NCI-H146 treated with DMSO at 0.1 percent for 48 hours (cell line): ENCODE results near the gene HEATR5A.
"Not testable (repeated sequence)": the region's sequence is repeated elsewhere in the genome, so short reads cannot be mapped to it uniquely, and the experiment has no call there.

ENCODE experiments used
- DNase-seq: peaks from one replicate; lab custom pipeline; 2025; ENCODE audit not compliant: unreplicated experiment; lab: John Stamatoyannopoulos, UW

Gene HEATR5A

DNA sequence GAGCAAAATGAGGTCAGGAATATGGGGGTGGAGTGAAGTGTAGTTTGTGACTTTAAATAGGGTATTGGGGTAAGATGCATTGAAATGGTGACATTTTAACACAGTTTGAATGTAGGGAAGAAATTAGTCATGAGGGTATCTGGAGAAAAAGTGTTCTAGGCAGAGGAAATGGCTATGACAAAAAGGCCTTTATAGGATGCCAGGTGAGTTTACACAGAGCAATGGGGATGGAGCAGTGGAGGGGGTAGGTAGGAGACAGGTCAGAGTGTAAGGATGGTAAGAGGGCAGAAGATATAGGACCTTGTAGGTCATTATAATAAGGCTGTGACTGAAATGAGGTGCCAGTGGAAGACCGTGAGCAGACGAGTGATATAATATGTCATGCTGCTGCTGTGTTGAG is 30.4 kb downstream of the HEATR5A start:
- no peak for DNase-seq

DNA sequence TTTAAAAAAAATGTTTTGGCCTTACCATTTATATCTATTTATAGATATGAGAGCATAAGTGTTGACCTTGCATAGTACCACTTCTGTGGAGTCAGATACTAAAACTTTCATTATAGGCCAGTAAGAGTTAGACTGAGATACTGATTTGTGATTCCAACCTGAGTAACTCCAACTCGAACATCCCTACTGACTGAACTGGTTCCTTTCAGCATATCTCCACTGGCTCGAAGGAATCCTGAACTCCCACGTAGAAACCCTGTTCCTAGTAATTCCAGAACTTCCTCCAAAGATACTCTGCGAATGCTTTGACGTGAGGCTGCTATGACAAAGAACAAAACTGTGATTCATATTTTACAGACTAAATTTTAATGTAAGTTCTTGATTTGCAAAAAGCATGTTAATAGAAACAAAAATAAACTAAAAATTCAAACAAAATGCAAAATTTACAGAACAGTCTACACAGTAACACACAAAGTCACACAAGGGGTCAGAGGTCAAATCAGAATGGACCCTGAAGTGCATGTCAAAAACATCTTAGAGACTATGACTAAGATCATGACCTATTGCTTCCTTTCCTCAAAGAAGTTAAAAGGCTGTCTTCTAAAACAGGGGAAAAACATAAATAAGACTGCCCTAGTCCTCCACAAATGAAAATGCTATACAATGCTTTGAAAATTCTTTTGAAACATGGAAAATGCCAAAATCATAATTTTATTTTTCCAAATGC is 31.5 kb downstream of the HEATR5A start:
- no peak for DNase-seq

DNA sequence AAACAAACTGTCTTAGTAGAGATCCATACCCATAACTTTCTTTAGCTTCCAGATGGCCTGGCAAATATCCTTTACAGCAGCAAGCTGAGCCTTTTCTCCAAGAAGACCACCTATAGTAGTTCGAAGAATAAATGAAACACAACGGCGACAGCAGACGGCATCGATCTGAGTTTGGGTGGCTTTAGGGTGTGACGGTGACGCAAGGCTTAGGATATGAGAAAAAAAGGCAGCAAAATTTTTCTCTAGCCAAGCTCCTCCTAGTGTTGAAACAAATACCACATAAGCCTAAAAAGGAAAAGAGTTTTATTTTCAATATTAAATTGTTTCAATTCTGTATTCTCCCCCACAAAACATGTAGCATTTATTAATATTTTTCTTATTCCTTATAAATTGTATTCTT is 33.3 kb downstream of the HEATR5A start:
- no peak for DNase-seq

DNA sequence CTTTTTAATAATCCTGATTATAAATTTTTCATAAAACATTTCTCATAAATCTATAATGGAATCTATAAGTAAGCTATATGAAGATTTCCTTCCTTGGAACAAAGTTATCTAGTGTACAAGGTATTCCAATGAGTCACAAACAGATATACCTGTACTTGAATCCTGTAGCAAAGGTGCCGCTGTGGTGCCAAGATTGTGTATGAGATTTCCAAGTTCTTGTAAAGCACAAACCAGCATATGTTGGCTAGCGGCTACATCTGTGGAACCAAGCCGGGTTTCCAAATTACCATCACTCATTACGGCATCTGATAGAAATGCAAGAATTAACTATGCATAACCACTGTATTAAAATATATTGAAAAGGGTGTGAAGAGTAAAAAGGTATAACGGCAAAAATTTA is 34.1 kb downstream of the HEATR5A start:
- DNase-seq: no peak

DNA sequence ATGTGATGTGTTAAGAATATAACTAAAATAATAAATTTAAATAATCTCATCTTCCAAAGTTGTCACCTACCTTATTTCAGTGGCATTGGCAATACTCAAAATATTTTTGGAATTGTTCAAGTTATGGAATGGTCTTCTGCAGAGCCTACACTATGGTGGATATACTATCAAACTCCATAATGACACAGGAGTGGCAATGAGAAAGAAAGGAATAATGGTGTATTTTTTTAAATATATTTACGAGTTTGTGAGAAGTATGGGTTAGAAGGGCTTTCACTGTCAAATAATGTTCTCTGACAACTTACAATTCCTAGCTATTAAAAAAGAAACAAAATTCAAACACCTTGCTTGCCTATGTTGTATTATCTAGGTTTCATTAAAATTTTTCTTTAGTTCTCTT is 38.1 kb downstream of the HEATR5A start:
- no peak for DNase-seq

DNA sequence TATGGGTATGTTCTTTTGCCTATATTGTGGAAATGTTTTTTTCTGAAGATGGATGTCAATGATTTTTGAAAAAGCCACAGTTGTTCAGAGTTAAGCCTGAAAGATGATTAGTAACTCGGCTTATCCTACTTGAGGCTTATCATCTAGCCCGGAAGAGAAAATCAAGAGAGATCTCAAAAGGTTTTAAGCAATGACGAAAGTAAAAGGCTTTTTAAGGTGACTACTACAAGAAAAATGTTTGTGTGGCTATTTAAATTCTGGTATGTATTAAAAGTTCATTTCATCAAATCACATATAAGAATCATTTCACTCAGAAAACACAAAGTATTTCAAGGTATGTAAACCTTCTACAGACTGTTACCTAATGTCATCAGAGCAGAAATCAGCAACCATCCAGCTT is 40.2 kb downstream of the HEATR5A start:
- no peak for DNase-seq

DNA sequence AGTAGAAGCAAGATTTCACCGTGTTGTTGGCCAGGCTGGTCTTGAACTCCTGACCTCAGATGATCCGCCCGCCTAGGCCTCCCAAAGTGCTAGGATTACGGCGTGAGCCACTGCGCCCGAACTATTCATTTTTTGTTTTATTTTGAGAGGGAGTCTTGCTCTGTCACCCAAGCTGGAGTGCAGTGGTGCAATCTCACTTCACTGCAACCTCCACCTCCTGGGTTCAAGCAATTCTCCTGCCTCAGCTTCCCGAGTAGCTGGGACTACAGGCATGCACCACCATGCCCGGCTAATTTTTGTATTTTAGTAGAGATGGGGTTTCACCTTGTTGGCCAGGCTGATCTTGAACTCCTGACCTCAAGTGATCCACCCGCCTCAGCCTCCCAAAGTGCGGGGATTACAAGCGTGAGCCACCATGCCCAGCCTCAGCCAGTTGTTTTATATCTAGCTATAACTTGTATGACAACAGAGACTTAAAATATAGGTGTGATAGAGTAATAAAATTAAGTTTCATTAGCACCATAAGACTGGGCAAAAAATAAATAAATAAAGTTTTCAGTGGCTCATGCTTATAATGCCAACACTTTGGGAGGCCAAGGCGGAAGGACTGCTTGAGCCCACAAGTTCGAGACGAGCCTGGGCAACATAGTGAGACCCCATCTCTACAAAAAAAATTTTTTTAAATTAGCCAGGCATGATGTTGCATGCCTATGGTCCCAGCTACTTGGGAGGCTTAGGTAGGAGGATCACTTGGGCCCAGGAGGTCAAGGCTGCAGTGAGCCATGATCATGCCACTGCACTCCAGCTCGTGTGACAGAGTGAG is 41.0 kb downstream of the HEATR5A start:
- not testable (repeated sequence) for DNase-seq

DNA sequence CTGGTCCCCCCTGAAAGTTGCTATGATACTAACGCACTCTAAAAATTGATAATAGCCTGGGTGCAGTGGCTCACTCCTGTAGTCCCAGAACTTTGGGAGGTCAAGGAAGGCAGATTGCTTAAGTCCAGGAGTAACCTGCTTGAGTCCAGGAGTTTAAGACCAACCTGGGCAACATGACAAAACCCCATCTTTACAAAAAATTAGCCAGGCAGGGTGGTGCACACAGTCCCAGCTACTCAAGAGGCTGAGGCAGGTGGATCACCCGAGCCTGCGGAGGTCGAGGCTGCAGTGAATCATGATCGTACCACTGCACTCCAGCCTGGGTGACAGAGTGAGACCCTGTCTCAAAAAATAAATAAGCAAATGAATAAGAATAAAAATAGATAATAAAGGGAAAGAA is 42.9 kb downstream of the HEATR5A start:
- DNase-seq: no peak

DNA sequence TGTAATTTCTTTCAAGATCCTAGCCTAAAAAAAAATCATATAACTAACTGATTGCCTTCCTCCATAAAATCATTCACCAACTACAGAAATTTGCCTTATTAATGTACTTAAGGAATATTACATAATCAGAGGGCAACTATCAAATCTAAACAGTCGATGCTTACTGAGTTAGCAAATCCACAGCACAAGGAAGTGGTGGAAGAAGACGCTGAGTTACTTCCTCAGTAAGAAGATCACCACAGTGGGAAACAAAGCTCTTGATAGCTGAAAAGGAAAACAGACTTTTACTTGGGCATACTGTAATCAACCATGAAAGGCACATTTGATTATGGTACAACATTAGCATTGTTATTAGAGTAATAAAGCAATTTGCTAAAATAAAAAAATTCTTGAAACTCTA is 48.7 kb downstream of the HEATR5A start:
- DNase-seq: no peak

DNA sequence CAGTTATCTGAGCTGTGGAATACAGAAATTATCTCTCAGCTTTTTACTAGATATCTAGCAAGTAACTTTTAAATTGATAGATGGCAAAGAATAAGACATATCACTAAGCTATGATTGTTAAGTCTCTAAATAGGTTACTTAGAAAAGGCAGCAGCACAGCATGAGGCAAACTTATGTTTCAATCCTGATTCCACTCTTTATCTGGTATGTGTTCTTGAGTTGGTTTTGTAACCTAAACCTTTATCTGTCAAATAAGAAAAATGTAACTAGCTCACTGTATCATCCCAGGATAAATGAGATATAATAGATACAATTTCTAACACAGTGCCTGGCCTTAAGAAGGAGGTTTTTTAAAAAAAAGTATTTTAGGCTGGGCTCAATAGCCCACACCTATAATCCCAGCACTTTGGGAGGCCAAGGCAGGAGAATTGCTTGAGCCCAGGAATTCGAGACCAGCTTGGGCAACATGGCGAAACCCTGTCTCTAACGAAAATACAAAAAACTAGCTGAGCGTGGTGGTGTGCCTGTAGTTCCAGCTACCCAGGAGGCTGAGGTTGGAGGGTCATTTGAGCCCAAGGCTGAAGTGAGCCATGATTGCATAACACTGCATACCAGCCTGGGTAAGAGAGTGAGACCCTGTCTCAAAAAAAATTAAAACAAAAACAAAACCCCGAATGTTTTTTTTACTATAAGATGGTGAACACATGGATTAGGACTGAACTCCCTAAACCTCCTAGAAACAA is 56.8 kb downstream of the HEATR5A start:
- DNase-seq: no peak

DNA sequence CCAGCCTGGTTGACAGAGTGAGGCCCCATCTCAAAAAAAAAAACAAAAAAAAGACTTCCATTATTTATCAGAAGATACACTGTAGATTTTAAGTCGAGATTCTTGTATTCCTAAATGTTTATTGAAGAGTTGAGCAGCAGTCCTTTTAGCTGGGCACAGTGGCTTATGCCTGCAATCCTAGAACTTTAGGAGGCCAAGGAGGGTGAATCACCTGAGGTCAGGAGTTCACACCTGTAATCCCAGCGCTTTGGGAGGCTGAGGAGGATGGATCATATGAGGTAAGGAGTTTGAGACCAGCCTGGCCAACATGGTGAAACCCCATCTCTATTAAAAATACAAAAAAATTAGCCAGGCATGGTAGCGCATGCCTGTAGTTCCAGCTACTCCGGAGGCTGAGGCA is 57.6 kb downstream of the HEATR5A start:
- no peak for DNase-seq

DNA sequence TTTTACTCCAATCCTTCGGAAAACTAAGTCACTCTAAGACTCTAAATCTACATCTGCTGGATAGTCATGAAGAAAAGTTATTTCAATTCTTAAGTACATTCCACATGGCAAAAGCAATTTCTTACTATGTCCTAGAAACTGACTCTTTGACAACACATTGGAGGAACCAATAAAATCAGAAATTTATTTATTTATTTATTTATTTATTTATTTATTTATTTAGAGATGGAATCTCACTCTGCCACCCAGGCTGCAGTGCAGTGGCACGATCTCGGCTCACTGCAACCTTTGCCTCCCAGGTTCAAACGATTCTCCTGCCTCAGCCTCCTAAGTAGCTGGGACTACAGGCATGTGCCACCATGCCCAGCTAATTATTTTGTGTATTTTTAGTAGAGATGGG is 58.6 kb downstream of the HEATR5A start:
- DNase-seq: not testable (repeated sequence)

DNA sequence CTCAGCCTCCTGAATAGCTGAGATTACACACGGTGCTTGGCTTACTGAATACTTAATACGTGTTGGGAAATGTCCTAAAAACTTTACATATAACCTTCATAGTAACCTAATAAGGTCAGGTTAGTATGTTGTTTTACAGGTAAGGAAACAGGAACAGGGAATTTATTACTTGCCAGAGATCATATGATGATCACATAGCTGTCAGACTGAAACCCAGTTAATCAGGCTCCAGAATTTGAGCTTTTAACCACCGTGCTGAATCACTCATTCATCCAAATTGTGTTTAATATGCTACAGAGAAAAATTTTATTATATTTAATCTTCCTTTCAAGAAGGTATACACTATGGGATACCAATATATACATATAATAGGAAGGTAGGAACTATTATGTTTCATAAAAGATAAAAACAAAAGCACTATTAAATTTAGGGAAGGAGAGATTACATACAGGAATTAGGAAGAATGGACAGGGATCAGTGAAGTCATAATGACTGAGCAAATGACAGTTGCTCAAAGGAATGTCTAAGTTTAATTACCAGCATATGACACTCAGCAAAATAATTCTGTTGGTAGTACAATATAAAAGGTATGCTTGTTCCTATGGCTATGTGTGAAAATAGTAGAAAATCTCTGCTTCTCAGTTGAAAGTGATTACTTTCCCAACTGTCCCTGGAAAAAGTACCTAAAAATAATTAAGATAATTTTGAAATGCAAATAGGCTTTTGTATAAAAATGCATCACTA is 59.3 kb downstream of the HEATR5A start:
- DNase-seq: no peak

DNA sequence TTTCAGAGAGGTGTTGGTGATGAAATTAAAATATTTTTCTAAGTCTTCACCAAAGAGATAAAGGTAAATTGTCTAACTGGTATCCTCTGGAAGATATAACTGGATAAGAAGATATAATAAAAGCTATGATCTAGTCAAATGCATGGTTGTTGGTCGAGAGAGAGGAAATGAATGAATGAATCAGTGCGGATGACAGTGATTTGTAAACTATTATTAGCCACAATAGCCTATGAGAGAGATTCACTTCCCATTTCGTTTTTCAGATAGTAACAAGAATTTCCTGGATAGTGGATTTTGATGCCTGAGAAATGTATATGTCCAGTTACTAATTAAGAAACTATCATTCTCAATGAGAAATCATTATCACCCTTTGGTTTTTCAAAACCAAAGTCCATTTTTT is 63.1 kb downstream of the HEATR5A start:
- no peak for DNase-seq

DNA sequence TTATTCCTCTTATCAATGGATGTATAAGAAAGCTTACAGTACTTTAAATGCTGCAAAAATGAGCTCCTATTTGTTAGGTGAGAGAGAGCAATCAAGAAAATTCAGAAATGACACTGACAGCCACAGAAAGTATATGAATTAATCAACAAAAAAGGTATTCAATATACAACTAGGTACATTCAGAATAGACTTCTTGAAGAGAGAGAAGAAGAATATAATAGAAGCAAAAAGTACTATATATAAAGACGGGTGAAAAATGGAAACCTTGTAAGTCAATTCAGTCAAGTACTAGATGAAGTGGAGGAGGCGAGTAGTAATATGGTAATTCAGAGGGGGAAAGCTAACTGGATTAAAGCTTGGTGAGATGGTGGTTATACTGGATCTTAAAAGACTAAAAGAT is 74.3 kb downstream of the HEATR5A start:
- no peak for DNase-seq

DNA sequence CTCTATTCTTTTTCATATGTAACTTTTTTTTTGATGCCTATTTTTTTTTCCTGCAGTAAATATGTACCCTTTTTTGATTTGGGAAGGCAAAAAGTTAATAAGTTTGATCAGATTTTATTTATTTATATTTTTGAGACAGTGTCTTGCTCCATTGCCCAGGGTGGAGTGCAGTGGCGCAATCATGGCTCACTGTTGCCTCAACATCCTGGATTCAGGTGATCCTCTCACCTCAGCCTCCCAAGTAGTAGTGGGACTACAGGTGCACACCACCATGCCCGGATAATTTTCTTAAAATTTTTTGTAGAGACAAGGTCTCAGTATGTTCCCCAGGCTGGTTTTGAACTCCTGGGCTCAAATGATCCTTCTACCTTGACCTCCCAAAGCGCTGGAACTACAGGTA is 79.1 kb downstream of the HEATR5A start:
- no peak for DNase-seq

DNA sequence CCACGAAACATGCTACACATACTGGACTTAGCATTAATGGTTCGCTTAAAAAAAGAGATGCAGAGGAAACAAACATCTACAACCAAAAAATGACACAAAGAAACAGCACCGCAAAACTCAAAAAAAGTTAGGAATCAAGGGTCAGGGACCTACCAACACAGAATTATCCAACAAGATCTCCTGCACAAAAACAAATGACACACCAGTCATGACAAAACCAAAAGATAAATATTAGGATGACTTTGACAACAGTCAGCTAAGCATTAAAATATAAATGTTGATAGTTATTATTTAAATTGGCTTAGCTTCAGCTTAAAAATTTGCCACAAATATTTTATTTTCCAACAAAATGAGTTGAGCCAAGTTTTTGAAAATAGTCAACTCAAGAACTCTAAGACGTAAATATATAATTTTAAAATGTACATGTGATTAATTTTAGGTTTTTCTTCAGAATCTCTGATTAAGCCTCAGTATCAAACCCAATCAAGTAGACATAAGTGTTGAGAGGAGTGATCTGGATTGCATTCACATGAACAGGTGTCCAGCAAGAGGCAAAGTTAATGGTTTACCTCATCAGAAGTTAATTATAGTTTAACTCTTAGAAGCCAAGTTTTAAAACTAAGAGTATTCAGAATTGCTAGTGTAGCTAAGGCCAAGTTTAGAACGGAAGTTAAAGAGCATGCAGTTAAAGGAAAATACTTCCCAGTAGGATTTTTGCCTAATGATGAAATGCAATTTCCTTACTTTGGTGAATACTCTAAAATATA is 79.9 kb downstream of the HEATR5A start:
- no peak for DNase-seq

DNA sequence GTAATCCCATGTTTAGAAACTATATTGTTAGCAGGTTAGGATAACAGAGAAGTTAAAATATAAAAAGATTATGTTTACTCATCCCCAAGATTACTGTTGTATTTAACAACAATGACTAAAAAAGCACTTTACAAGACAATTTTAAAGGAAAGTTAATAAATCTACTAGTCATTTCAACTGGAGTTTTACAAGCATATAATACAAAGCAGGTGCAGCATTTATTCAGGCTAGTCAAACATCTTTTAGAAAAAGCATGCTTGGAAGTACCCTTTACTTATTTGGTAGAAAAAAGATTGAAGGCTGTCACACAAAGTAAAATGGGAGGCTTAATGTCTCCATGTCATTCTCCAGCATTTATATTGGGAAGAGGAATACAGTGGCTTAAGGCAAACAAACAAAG is 80.6 kb downstream of the HEATR5A start:
- DNase-seq: no peak

DNA sequence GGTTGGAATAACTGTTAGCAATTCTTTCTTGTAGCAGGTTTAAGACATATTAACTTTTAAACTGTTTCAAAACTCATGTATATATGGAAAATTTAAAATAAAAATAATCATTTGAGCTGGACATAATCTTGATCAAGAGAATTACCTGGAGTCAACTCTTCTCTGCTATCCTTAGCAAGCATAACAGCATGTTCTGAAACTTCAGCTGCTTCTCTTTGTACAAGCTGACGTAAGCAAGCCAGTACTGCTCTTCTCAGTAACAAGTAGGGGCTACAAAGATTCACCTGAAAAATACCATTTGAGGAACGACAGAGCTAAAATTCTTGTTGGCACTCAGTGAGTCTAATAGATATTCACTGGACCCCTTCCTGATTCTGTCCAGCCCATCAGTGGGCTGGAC is 83.0 kb downstream of the HEATR5A start:
- DNase-seq: no peak

DNA sequence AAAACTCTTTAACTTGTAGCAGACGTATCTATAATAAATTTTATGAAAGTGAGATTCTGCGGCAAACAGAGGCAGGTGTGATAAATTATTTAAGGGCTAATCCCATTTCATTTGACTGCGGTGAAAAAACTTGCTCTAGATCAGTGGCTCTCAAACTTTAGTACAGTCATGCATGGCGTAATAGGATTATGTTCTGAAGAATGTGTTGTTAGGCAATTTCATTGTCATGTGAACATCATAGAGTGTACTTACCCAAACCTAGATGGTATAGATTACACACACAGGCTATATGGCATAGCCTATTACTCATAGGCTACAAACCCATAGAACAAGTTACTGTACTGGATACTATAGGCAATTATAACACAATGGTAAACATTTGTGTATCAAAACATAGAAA is 83.7 kb downstream of the HEATR5A start:
- no peak for DNase-seq
